Right ventricle myocardium inferior (tissue), 1 donor: ENCODE data around the gene ZCCHC7. TPM values are rescaled to one million over a fixed set of nuclear protein-coding genes. Genes with fewer than 3 reads are reported as not detected.
"Not testable (repeated sequence)": the region's sequence is repeated elsewhere in the genome, so short reads cannot be mapped to it uniquely, and the experiment has no call there.

Source experiments
- ATAC-seq: fragments of 200-7000 bp; cut with Tn5 transposase; one replicate; pipeline ENCODE4 v1.9.1; 2020; ENCODE audit warnings: mild to moderate bottlenecking, moderate library complexity
- DNase-seq: peaks from one replicate; pipeline ENCODE4 v3.0.0; 2021; ENCODE audit errors: missing footprints
- intact Hi-C: fragments of 100-400 bp; cut with DNase I; formaldehyde crosslinking; loops from one replicate; pipeline ENCODE4 v1.11.0; 2022
- total RNA-seq: library from RNA; stranded (reverse); fragmentation: NEBNext Ultra II Directional; extraction: Animal tissue kit (Norgen Biotek cat#: 25700); gene quantifications from one replicate; pipeline ENCODE4 v1.2.1, GENCODE V29; 2021
- donor health status: DM: no; HTN: yes; CAD: no; lungs with severe emphysema.

Gene ZCCHC7
- total RNA-seq, 1 donor from 2014 or later = 7.6 TPM

DNA sequence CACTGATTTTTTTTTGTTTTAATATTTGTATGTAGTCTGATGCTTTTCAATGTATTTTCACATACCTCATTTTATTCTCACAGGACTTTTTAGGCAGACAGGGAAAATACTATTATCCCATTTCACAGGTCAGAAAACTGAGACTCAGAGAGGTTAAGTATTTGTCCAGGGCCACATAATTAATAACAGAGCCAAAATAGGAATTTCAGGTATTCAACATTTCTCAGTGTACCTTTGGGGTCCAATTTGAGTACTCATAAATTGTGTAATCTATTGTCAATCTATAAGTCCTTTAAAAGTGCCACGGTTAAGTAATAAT lies 181.4 kb downstream of the ZCCHC7 start:
- intact Hi-C loops = no loop called here
- ATAC-seq = no peak
- no peak for DNase-seq

DNA sequence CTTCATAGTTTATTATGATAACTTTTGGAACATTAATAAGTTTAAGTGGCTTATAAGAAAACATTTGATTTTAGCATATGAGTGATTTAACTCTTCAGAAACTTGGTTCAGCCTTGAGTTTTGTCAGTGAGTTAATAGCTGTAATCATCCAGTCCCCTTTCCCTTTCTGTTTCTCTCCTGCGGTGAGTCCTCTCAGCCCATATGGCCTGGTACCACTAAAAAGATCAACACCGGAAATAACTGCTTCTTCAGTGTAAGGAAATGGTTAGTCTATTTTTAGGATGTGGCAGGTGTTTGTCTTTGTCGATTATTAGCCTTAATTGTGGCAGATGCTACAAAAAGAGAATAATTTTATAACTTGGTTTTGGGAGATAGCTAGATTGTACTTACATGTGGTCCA lies 181.9 kb downstream of the ZCCHC7 start:
- DNase-seq (no peak), ATAC-seq (no peak)
- intact Hi-C loops = no loop called here

DNA sequence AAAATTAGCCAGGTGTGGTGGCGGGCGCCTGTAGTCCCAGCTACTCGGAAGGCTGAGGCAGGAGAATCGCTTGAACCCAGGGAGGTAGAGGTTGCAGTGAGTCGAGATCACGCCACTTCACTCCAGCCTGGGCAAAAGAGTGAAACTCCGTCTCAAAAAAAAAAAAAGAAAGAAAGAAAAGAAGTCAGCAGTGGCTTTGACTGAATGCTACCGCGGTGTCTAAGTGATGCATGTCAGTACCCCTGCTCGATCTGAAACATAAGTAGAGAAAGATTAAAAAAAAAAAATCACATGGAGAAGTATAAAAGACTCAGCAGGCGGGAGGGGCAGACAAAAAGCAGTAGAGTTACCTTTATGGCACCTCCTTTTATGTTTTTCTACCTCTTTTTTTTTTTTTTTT lies 182.9 kb downstream of the ZCCHC7 start:
- intact Hi-C loops, ATAC-seq, DNase-seq: not testable (repeated sequence)

DNA sequence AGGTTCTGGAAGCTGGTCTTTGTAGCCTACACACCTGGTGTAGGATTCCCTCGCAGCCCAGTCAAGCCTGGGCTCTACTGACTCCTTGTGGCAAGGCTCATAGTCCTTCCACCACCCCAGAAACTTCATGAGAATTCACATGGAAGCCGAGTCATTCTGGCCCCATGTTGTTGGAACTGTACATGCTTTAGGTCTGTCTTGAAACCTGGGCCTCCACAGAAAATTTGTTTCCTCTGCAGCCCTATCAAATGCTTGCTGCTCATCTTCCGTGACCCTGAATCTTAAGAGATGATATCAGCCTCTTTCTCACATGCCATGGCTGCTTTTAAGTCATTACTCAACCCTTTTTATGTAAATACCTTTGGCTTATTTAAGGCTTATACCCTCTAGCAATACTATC lies 188.8 kb downstream of the ZCCHC7 start:
- intact Hi-C loops = no loop called here
- DNase-seq (no peak), ATAC-seq (no peak)

DNA sequence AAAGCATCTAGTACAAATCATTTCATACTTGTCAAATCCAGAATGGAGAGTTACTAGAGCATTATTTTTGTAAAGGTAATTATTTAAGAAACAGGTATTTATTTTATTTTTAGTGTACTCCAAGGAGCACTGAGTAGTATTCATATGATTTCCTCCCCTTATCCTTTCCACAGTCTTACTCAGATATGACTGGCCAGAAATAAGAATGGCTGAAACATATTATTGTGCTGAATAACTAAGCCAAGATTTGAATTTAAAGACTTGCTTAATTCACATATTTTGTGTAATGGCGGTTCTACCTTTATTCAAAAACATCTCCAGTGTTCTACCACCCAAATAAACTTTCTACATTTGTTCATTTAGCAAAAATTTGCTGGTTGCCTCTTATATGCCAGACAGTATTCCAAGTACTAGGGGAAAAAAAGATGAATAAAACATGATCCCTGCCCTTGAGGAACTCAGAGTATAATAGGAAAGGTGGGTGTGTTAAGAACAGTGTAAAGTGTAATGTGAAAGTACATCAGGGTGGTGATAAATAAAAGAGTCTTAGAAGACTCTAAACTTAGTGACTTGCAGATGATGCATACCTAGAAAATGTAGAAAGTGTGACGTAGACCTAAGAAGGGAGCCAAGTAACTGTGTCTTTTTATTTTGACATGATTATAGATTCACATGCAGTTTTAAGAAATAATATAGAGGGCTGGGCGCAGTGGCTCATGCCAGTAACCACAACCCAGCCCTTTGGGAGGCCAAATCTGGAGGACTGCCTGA lies 191.7 kb downstream of the ZCCHC7 start:
- no peak for DNase-seq
- intact Hi-C loops = no loop called here
- no peak for ATAC-seq

DNA sequence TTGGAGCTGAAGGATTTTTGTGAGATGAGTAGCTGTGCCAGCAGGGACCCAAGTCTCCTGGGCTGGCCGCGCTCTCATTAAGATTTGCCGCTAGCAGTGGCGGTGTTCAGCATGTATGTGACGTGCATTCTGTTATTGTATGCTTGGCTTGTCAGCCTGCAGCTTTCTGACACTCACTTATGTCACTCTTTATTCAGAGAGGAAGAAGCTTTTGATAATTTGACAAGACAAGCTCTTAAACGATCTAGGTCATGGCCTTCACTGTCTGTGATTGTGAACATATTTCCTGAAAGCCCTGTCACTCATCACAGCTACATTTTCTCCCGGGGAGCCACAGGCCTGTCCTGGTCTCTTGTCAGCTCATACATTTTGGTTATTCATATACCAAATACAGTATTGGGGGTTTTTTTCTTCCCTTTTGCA lies 203.9 kb downstream of the ZCCHC7 start:
- intact Hi-C loops = no loop called here
- ATAC-seq (peak; percentile 56), DNase-seq (no peak)

DNA sequence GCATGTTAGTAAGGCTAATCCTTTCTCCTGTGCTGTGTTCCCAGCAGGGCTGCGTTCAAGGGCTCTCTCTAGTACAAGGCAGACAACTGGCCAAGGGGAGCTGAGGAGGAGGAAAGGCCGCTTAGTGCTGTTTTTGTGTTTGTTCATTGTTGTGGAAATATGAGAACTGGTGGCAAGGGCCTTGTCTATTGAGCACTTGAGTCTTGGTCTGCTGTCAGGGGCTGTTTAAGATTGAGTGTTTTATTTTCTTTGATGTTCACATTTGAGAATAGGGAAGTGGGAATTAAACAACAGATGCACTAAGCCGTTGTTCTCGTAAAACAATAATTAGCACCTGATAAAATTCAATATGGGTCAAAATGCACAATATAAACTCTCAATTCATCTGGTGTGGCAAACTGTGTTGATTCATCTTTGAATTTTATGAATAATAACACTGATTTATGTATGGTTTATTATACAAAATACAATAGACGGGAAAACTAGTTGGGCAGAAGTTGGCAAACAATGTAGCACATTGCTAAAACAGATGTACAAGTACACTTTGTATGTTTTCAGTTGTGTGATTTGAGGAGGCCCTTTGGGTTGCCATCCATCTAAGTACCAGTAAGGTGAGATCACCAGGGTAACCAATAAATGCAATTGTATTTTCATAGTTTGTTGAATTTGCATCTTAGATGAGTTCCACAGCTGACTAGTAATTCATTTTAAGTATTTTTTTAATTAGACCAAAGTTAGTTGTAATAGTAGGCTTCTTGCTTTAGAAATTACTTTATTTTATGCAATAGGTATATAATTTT lies 204.5 kb downstream of the ZCCHC7 start:
- intact Hi-C loops = no loop called here
- DNase-seq = no peak

DNA sequence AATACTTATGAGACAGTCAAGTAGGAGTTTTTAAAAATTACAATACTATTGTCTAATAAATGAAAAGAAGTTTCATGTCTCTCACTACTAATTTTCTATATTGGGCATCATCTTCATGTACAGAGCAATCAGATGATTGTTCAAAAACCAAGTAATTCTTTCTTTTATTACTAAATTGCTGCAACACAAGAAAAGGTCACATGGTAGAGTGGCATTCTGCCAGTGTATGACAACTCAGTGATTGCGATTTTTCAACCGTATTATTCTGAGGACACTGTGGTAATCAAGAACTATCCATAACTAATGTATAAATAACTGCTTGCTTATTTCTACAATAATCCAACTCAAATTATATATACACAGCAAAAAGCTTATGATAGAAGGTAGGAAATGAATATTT lies 205.4 kb downstream of the ZCCHC7 start:
- no peak for ATAC-seq

More for the DNA sequence above, 204.5 kb downstream of the ZCCHC7 start:
- peak; percentile 28 for ATAC-seq

DNA sequence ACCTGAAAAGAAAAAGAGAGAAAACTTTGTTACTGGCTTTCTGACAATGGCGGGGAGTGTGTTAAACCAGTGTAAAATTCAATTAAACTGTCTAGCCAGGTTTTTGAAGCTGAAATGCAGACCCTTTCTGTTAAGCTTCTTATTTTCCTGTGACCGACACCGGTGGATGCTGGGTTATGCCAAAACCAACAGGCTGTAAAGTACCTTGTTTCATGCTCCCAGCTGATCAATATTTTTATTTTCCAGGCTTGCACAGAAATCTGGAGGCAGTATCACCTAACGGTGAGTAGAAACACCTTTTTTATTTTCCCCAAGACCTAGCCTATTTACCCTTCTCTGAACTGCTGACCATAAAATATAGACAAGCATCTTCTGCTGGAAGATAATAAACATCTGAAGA lies 207.2 kb downstream of the ZCCHC7 start:
- DNase-seq = no peak
- ATAC-seq = no peak
- intact Hi-C loops = no loop called here

More for the DNA sequence above, 205.4 kb downstream of the ZCCHC7 start:
- intact Hi-C loops = no loop called here
- no peak for DNase-seq

DNA sequence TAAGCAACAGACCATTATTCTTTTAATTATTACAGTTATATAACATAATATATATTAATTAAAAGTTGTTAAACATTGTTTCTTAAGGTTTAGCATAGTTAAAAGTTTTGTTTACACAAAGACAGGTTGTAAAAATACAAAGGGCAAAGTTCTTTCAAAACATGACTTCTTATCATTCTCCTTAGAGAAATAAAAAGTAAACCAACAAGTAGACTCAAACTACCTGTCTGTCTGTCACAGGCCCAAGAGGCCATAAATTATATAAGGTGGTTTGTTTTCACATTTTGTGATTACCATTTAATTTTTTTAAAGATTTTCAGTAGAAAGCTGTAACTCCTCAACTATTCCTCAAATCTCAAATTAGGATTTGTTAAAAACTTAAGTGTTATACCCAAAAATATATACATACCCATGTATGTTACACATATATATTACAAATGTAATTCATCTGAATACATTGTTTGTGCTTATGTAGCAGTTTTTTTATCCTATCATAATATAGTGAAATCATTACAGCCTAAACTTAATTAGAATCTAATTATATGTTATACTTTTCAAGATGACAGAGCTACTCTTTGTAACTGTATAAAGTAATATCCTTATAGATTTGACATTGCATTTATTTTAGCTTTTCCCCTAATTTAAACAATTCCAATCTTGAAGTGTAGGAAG lies 208.3 kb downstream of the ZCCHC7 start:
- ATAC-seq = no peak
- intact Hi-C loops = no loop called here

DNA sequence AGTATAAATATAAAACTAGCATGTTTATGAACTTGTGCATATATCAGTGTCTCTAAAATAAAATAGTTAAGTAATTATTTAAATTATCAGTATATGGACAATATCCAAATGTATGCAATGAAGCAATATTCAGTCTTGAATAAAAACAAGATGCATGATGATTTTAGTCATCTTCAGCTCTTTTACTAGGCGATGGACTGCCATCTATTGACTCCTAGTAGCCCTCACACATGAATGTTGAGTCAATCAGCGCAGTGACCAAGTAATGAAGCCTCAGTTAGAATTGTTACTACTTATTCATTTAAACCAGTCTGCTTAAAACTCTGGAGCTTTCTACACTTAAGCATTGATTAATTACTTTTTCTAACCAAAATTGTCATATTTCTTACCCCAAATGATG lies 209.2 kb downstream of the ZCCHC7 start:
- intact Hi-C loops = no loop called here
- no peak for DNase-seq
- ATAC-seq = no peak

More for the DNA sequence above, 208.3 kb downstream of the ZCCHC7 start:
- DNase-seq = no peak

DNA sequence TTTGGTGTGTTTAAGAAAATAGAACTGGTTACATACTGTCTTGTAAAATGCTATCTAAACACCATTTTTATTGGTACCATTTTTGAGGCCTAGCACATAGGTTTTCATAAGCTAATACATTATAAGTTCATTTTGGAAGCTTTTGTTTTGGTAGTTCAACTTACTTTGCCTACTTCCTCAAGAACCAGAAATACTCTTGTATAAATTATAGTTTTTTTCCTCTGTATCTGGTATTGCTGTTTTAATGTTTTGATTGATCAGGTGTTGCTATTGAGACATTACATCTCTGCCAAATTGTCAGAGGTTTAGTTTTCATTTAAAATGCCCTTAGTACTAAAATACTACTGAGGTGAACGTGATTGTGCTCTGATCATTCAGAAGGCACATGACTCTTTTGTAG lies 211.5 kb downstream of the ZCCHC7 start:
- intact Hi-C loops = no loop called here
- no peak for DNase-seq
- no peak for ATAC-seq

DNA sequence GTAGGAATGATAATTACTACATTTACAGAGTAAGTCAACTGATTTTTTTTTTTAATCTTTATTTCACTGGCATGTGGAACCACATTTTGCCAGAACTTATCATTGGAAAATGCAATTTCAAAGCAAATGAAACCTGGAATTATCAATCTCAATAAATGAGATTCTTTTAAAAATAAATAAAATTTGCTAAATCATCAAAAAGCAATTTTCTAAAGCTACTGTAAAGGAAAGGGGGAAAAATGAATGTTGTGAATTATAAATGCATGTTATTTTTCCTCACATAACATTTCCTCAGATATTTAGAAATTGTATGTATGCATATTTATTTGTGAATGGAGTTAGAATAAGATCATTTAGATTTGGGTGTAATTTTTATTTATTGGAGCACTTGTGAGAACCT lies 212.2 kb downstream of the ZCCHC7 start:
- intact Hi-C loops = no loop called here
- no peak for ATAC-seq
- no peak for DNase-seq

DNA sequence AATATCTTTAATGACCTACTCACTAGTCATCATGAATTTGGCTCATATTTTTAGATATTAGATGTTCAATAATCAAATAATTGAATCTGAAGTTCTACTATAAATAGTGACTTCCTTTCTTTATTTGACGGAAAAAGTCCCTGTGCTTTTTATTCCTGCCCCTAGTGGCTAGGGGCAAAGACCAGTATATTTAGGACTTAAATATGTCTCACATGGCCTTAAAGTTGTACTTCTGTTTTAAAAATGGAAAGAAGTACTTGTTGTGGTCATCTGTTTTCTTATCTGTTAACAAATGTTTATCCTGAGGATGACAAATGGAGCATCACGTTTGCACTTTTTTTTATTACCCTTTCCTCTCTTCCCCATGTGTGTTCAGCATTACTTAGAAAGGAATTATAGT lies 212.9 kb downstream of the ZCCHC7 start:
- intact Hi-C loops = no loop called here
- no peak for ATAC-seq
- no peak for DNase-seq

DNA sequence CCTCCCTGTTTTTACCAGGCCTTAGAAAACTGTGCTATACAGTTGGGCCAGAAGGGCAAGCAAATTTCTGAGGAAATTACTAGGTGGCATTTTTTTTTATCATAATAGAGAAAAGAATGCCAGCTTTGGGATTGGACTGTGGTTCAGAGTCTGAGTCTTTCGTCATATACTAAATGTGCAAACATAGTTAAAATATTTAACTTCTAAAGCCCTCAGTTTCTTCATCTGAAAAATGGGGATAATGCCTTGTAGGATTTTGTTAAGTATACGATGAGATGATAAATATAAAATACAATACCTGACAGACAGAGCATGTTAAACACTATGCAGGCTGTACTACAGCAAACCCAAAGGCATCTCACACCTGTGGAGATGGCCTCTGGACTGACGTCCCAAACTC lies 214.9 kb downstream of the ZCCHC7 start:
- intact Hi-C loops = no loop called here
- ATAC-seq (no peak), DNase-seq (no peak)

DNA sequence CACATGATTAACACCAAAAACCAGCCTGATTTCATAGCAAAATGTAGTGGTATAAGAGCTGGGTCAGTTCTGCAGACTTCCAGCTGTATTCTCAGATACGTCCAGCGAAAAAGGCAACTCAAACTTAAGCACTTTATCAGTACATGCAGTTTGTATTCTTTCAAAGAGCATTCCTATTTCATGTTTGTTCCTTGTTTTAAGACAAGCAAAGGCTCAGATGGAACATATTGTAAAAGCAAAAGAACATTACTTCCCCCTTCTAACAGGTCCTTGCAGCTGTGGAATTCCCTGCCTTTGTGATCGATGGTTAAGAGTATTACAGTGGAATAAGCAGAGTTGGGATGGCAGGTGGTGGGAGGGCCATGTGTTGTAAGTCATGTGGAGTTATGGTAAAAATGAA lies 215.8 kb downstream of the ZCCHC7 start:
- intact Hi-C loops = no loop called here
- ATAC-seq (no peak), DNase-seq (no peak)

DNA sequence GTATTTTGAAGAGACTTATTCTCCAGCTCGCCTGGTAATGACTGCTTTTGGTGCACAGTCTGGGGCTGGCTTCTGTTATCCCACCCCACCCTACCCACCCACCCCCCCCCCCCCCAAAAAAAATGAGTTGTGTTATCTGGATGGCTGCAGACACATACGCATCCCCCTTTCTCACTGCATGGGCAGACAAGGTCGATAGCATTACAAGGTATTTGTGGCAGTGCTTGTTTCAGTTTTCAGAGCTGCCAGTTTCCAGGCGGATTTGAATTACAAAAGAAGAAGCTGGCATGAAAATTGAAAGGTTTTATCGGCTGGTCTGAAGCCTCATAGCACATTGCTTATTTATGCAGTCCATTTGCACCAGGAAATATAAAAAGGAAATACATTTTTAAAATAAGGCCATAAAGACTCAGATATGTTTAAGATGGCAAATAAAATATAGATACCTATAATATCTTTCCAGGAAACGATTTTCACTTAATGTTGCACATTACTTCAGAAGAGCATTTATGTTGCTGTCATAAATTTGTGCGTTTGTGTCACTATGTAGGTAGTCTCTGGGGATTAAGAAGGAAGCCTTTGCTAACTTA lies 217.0 kb downstream of the ZCCHC7 start:
- intact Hi-C loops = no loop called here
- no peak for ATAC-seq
- no peak for DNase-seq

DNA sequence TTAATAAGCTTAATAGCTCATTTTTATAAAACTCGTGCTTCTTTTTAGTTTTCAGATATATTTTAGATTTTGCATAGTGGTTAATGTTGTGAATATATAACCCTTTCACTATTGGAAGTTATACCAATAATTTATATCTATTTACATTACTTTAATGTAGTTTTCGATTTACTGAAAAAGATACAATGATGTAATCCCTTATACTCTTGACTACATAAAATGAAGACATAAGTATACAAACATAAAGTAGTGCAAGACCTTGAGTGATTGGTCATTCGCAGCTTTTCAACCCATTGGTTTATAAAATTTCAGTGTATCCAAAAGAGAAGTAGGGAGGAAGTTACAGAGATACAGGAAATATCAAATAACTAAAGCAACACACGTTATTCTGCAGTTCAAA lies 217.8 kb downstream of the ZCCHC7 start:
- DNase-seq (no peak), ATAC-seq (no peak)
- intact Hi-C loops = no loop called here

DNA sequence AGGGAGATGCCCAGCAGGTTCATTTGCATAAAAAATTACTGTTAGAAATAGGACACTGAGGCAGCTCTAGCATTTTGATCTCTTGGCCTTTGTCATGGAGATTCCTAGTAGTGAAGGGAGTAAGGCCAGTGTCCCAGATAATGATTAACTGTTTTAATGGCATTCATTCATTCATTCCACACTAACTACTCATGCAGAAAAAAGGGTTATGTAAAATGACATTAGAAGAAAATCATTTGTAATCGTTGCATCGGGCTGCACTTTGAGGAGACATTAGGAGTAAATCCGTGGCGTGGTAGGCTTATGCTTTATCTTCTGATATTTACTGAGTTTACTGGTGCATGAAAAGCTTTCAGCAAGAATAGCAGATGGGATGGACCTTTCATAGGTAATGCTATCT lies 219.5 kb downstream of the ZCCHC7 start:
- no peak for ATAC-seq
- DNase-seq = no peak
- intact Hi-C loops = no loop called here

DNA sequence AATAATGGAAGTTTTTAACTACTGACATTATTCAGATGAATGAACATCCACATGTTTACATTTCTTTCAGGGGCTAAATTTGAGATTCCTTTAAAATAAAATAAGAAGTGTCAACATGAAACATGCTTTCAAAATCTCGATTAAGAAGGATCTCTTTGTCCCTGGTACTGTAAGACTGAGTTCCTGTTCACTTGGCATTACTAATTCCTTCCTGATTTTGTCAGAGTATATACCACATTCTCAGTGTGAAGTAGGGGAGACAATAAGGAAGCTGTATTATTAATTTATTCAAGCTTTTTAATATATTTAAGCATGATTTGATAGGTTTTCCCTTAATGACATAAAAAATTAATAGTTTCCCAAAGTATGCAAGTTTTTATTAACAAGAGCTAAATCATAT lies 220.6 kb downstream of the ZCCHC7 start:
- DNase-seq (no peak), ATAC-seq (no peak)
- intact Hi-C loops = no loop called here
